Osteocyte (in vitro differentiated cells): ENCODE data around the gene SYTL2. TPM values are rescaled to one million over a fixed set of nuclear protein-coding genes. Genes with fewer than 3 reads are reported as not detected.

Experiments
- DNase-seq: peaks from one replicate; pipeline ENCODE4 v3.0.0; 2021; ENCODE audit warnings: mixed read lengths; ENCODE audit not compliant: unreplicated experiment; ENCODE audit errors: extremely low spot score
- H3K27ac Mint-ChIP-seq: one replicate; pipeline ENCODE4 v1.8.0; 2021; ENCODE audit warnings: mild to moderate bottlenecking, mixed read lengths; ENCODE audit not compliant: unreplicated experiment
- H3K27me3 Mint-ChIP-seq: one replicate; pipeline ENCODE4 v1.8.0; 2021; ENCODE audit warnings: mixed read lengths; ENCODE audit not compliant: unreplicated experiment
- H3K36me3 Mint-ChIP-seq: one replicate; pipeline ENCODE4 v1.8.0; 2021; ENCODE audit warnings: mixed read lengths; ENCODE audit not compliant: unreplicated experiment
- H3K4me1 Mint-ChIP-seq: one replicate; pipeline ENCODE4 v1.8.0; 2021; ENCODE audit warnings: mixed read lengths; ENCODE audit not compliant: unreplicated experiment
- H3K4me3 Mint-ChIP-seq: one replicate; pipeline ENCODE4 v1.8.0; 2021; ENCODE audit warnings: mild to moderate bottlenecking, moderate library complexity, mixed read lengths; ENCODE audit not compliant: unreplicated experiment
- H3K9me3 Mint-ChIP-seq: one replicate; pipeline ENCODE4 v1.8.0; 2021; ENCODE audit warnings: mixed read lengths; ENCODE audit not compliant: unreplicated experiment
- CTCF ChIP-seq: fragments of 200-600 bp; sonication (generic); IDR thresholded peaks from 2 replicates; pipeline ENCODE4 v1.5.0; 2021; ENCODE audit warnings: antibody characterized with exemption, mild to moderate bottlenecking, moderate library complexity
- total RNA-seq: library from RNA; stranded (reverse); gene quantifications from 2 replicates; pipeline ENCODE4 v1.2.1, GENCODE V29; 2021

Gene SYTL2
- total RNA-seq, 1 donor from 2014 or later = 4.0 TPM

- TF ChIP-seq CTCF = no peak
- H3K36me3 Mint-ChIP-seq = no peaks in the 10 kb centered on the region
- no peaks in the 10 kb centered on the region for H3K9me3 Mint-ChIP-seq
- H3K4me1 Mint-ChIP-seq = no peaks in the 10 kb centered on the region
- no peak overlapping the region for H3K27ac Mint-ChIP-seq
- no peak for DNase-seq
- H3K27me3 Mint-ChIP-seq = no peaks in the 10 kb centered on the region
- no peak overlapping the region for H3K4me3 Mint-ChIP-seq
Measured at GRCh38 chr11:85710917-85711316, 100.0 kb downstream of the SYTL2 start.

- TF ChIP-seq CTCF = no peak
- no peak for DNase-seq
- no peaks in the 10 kb centered on the region for H3K27me3 Mint-ChIP-seq
- H3K27ac Mint-ChIP-seq = no peak overlapping the region
- H3K36me3 Mint-ChIP-seq = no peaks in the 10 kb centered on the region
- no peaks in the 10 kb centered on the region for H3K9me3 Mint-ChIP-seq
- no peak overlapping the region for H3K4me3 Mint-ChIP-seq
- no peaks in the 10 kb centered on the region for H3K4me1 Mint-ChIP-seq
Measured at GRCh38 chr11:85709941-85710702, 100.8 kb downstream of the SYTL2 start.

- peaks cover 5% of the 10 kb centered on the region for H3K9me3 Mint-ChIP-seq
- no peaks in the 10 kb centered on the region for H3K27me3 Mint-ChIP-seq
- no peak overlapping the region for H3K27ac Mint-ChIP-seq
- DNase-seq = no peak
- no peaks in the 10 kb centered on the region for H3K4me1 Mint-ChIP-seq
- H3K36me3 Mint-ChIP-seq = peaks cover 4% of the 10 kb centered on the region
- H3K4me3 Mint-ChIP-seq = no peak overlapping the region
- TF ChIP-seq CTCF = no peak
Measured at GRCh38 chr11:85705800-85706199, 105.1 kb downstream of the SYTL2 start.

- peaks cover 5% of the 10 kb centered on the region for H3K9me3 Mint-ChIP-seq
- no peak for TF ChIP-seq CTCF
- H3K27ac Mint-ChIP-seq = no peak overlapping the region
- H3K36me3 Mint-ChIP-seq = peaks cover 4% of the 10 kb centered on the region
- no peaks in the 10 kb centered on the region for H3K4me1 Mint-ChIP-seq
- H3K4me3 Mint-ChIP-seq = no peak overlapping the region
- DNase-seq = no peak
- no peaks in the 10 kb centered on the region for H3K27me3 Mint-ChIP-seq
Measured at GRCh38 chr11:85704967-85705366, 106.0 kb downstream of the SYTL2 start.

GRCh38 chr11:85699957-85700741 lies 110.8 kb downstream of the SYTL2 start:
- DNase-seq = no peak
- H3K36me3 Mint-ChIP-seq = peaks cover 4% of the 10 kb centered on the region
- no peak overlapping the region for H3K4me3 Mint-ChIP-seq
- TF ChIP-seq CTCF = no peak
- H3K27ac Mint-ChIP-seq = no peak overlapping the region
- H3K9me3 Mint-ChIP-seq = peaks cover 5% of the 10 kb centered on the region
- no peaks in the 10 kb centered on the region for H3K27me3 Mint-ChIP-seq
- H3K4me1 Mint-ChIP-seq = no peaks in the 10 kb centered on the region
